Upper lobe of left lung (tissue), 4 donors: ENCODE measurements around the gene AKR7A2.

ENCODE experiments used
- POLR2A ChIP-seq, 4 donors: fragments of 450-650 bp; IDR thresholded peaks; one replicate each; pipeline ENCODE4 v1.5.1; 2016 to 2017; ENCODE audit warnings: antibody characterized with exemption in 4 of 4, mild to moderate bottlenecking in 2 of 4
- TF ChIP-seq, protein P1 (sequence below), 6 experiments: fragments of 450-650 bp in 4 of 6; fragments of 200-600 bp in 2 of 6; sonication (generic) in 2 of 6; IDR thresholded peaks; one replicate each; pipeline ENCODE4 v1.5.1; 2016 to 2019; ENCODE audit warnings: antibody characterized with exemption in 6 of 6

DNA sequence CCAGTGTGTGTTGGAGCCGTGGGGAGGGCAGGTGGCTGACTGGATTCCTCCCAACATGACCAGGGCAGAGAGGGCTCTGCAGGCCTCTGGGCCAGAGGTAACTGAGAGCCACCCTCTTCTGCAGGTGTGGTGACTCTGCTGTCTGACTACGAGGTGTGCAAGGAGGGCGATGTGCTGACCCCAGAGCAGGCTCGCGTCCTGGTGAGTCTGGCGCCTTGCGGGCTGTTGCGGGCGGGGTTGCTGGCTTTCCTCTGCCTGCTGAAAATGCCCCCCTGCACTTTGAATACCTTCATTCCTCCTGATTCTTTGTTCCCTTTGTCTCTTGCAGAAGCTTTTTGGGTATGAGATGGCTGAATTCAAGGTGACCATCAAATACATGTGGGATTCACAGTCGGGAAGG lies 53.6 kb downstream of the AKR7A2 start:
- TF ChIP-seq POLR2A (IDR thresholded peaks at IDR 0.05), result no peak
- TF ChIP-seq, protein P1, sequence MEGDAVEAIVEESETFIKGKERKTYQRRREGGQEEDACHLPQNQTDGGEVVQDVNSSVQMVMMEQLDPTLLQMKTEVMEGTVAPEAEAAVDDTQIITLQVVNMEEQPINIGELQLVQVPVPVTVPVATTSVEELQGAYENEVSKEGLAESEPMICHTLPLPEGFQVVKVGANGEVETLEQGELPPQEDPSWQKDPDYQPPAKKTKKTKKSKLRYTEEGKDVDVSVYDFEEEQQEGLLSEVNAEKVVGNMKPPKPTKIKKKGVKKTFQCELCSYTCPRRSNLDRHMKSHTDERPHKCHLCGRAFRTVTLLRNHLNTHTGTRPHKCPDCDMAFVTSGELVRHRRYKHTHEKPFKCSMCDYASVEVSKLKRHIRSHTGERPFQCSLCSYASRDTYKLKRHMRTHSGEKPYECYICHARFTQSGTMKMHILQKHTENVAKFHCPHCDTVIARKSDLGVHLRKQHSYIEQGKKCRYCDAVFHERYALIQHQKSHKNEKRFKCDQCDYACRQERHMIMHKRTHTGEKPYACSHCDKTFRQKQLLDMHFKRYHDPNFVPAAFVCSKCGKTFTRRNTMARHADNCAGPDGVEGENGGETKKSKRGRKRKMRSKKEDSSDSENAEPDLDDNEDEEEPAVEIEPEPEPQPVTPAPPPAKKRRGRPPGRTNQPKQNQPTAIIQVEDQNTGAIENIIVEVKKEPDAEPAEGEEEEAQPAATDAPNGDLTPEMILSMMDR (IDR thresholded peaks at IDR 0.05), result no peak
